Adrenal gland (tissue), 19 donors: ENCODE data around the gene ZBTB7C. TPM values are rescaled to one million over a fixed set of nuclear protein-coding genes. Genes with fewer than 3 reads are reported as not detected.

Source experiments
- DNase-seq, 7 donors: peaks; one replicate each; pipeline ENCODE4 v3.0.0-alpha.2; 2019 to 2020
- H3K27ac ChIP-seq, 5 donors: fragments of 200-600 bp; sonication (generic) in 4 of 5; 1 replicate in 3 of 5; 2 replicates in 2 of 5; pipeline versions ENCODE4 v1.5.1 to v1.8.0; 2016 to 2020; ENCODE audit warnings: mild to moderate bottlenecking in 1 of 5
- H3K27me3 ChIP-seq: fragments of 200-600 bp; 2 replicates; pipeline ENCODE4 v1.8.0; 2021
- H3K36me3 ChIP-seq, 2 donors: fragments of 200-600 bp; replicated peaks in 1 of 2; 1 replicate in 1 of 2; 2 replicates in 1 of 2; pipeline versions ENCODE4 v1.5.1 to v1.8.0; 2018 to 2022
- H3K4me1 ChIP-seq, 2 donors: fragments of 200-600 bp; replicated peaks in 1 of 2; 1 replicate in 1 of 2; 2 replicates in 1 of 2; pipeline versions ENCODE4 v1.5.1 to v1.8.0; 2018 to 2021
- H3K4me3 ChIP-seq, 4 donors: fragments of 200-600 bp; sonication (generic) in 3 of 4; one replicate each; pipeline ENCODE4 v1.5.1; 2016 to 2018
- H3K9me3 ChIP-seq, 3 donors: fragments of 200-600 bp; sonication (generic) in 1 of 3; replicated peaks in 1 of 3; 1 replicate in 2 of 3; 2 replicates in 1 of 3; pipeline versions ENCODE4 v1.5.1 to v1.8.0; 2016 to 2021
- POLR2A ChIP-seq, 2 donors: fragments of 450-650 bp; IDR thresholded peaks; one replicate each; pipeline ENCODE4 v1.6.1; 2017; ENCODE audit warnings: antibody characterized with exemption in 2 of 2, mild to moderate bottlenecking in 2 of 2, moderate library complexity in 1 of 2
- WGBS, 4 donors: extraction: QIAGEN DNeasy Blood & Tissue Kit in 2 of 4; methylation state at CpG; one replicate each; pipeline versions ENCODE4 v1.1.5 to v1.1.7; 2013 to 2017; 5-methylcytosine and 5-hydroxymethylcytosine counted together
- intact Hi-C, 2 donors: fragments of 100-400 bp; cut with DNase I; formaldehyde crosslinking; loops; one replicate each; pipeline versions ENCODE4 v1.14.1 to v1.15.0; 2022 to 2023
- long read RNA-seq, 10 donors: library from polyadenylated mRNA in 3 of 10; unstranded in 2 of 10; stranded (forward) in 1 of 10; transcript quantifications; one replicate each; pipeline ENCODE4 v2.0.0 and lab custom pipeline, GENCODE V29; 2021 to 2026
- polyA plus RNA-seq, 3 donors: library from polyadenylated mRNA; stranded (reverse); fragments of 200-250 nt in 2 of 3; fragments of 350-450 nt in 1 of 3; fragmentation: Illumina TruSeq in 1 of 3; extraction: RNeasy Lipid Tissue Mini Kit (QIAGEN cat#74804) in 1 of 3; gene quantifications; one replicate each; pipeline ENCODE4 v1.2.3, GENCODE V29; 2013 to 2014
- total RNA-seq, 9 donors: library from RNA; depleted of rRNA in 4 of 9; stranded (reverse); fragments of >200 nt in 4 of 9; fragments of 120-200 nt in 1 of 9; fragmentation: NEBNext Ultra II Directional in 1 of 9; extraction: Animal tissue kit (Norgen Biotek cat#: 25700) in 1 of 9; gene quantifications; one replicate each; pipeline versions ENCODE4 v1.1.0 to v1.2.4, GENCODE V29; 2013 to 2023
- TF ChIP-seq, protein P1 (sequence below), 6 experiments: fragments of 450-650 bp in 4 of 6; fragments of 200-600 bp in 2 of 6; sonication (generic) in 1 of 6; IDR thresholded peaks; 1 replicate in 5 of 6; 2 replicates in 1 of 6; pipeline versions ENCODE4 v1.5.1 to v1.8.0; 2016 to 2021; ENCODE audit warnings: antibody characterized with exemption in 6 of 6, mild to moderate bottlenecking in 2 of 6, moderate library complexity in 1 of 6
- donor health status: healthy with polysubstance abuse.
- donor health status: Bipolar disorder and iron deficiency.
- donor health status: DM: yes; HTN: yes; CAD: no.
- donor health status: DM: no; HTN: no; CAD: no.
- donor health status: DM: no; HTN: no; CAD: no.
- donor health status: DM: yes; HTN: yes; CAD: no.

The ZBTB7C gene
- total RNA-seq = 10 to 100 TPM; 21.6 to 42.8 (median 29.2) TPM
- polyA plus RNA-seq = 10 to 100 TPM in 1 of 3 donors, 1 to 10 TPM in 2; 5.2 to 22.6 (median 6.0) TPM
- long read RNA-seq, donor 1 = 0 reads
- long read RNA-seq, donor 2, full-length matches to known transcripts = 2 of 2 reads
- long read RNA-seq, donor 2, partial matches to known transcripts = 0 of 2 reads
- long read RNA-seq, donor 2, other reads (novel, unspliced or antisense) = 0 of 2 reads
- long read RNA-seq, donor 3 = 0 reads
- long read RNA-seq, donor 4, partial matches to known transcripts = 1 of 12 reads
- long read RNA-seq, donor 4, other reads (novel, unspliced or antisense) = 11 of 12 reads
- long read RNA-seq, donor 5, full-length matches to known transcripts = 1 of 10 reads
- long read RNA-seq, donor 5, partial matches to known transcripts = 1 of 10 reads
- long read RNA-seq, donor 5, other reads (novel, unspliced or antisense) = 8 of 10 reads
- long read RNA-seq, donor 6, partial matches to known transcripts = 0 of 6 reads
- long read RNA-seq, donor 6, other reads (novel, unspliced or antisense) = 6 of 6 reads
- long read RNA-seq, donor 7 = 0 reads
- long read RNA-seq, donor 8, full-length matches to known transcripts = 2 of 2 reads
- long read RNA-seq, donor 8, partial matches to known transcripts = 0 of 2 reads
- long read RNA-seq, donor 8, other reads (novel, unspliced or antisense) = 0 of 2 reads
- long read RNA-seq, donor 9 = 0 reads
- long read RNA-seq, donor 10, full-length matches to known transcripts = 1 of 1 reads
- long read RNA-seq, donor 10, partial matches to known transcripts = 0 of 1 reads
- long read RNA-seq, donor 10, other reads (novel, unspliced or antisense) = 0 of 1 reads

DNA sequence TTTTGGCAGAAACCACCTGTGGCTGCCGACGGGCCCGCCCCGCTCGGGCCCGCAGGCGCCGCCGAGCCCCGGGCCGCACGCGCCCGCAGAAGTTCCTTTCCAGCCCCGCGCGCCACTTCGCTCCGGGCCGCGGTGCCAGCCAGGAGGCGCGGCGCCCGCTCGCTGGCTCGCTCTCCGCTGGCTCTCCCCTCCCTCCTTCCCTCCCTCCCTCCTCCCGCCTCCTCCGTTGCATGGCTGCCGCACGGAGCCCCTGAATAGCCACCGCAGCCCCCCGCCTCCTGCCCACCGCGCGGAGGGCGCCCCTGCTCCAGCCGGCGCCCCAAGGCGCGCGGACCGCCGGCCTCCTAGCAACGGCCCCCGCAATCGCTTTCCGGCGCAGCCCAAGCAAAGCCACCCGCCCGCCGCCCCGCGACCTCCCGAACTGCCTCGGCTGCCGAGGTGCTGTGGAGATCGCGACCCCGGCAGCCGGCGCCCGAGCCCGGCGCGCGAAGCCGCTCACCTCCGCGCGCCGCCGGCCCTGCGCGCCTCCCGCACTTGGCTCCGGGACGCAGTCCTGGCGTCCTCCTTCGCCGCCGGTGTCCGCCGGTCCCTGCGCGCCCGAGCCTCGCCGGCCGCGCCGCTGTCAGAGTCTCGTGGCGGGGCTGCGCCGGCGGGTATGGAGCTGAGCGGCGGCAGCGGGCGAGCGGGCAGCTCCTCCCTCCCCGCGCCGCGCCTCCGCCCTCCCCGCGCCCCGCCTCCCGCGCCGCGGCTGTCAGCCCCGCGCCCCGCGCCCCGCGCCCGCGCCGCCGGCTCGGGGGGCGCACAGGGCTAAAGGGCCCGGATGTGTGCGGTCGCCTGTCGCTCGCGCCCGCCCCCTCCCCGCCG is at the start of gene ZBTB7C:
Gene ZBTB7C (minus strand): TSS at position 657 of the 864 bp plus-strand sequence.
- peaks cover 19 to 37% of the 10 kb centered on the region in 2 donors for H3K4me1 ChIP-seq
- peak within 1 kb of the TSS; percentile 37 to 91 (median 73) for H3K4me3 ChIP-seq
- H3K27ac ChIP-seq = peak within 1 kb of the TSS; percentile 56 to 94 (median 90)
- H3K9me3 ChIP-seq = no peaks in the 10 kb centered on the region
- WGBS, 4 donors = 0 to 1% (median 1%) methylated on average over 11 to 132 of the region's 136 CpGs
- H3K27me3 ChIP-seq = no peaks in the 10 kb centered on the region
- DNase-seq = peak; percentile 46 to 70 (median 67)
- intact Hi-C loops = loop anchor here in 1 of 2 donors (10.0 kb wide), 1 partner anchor 64 kb away; no protein-coding TSS in a partner anchor
- no peaks in the 10 kb centered on the region for H3K36me3 ChIP-seq
- TF ChIP-seq, protein P1, sequence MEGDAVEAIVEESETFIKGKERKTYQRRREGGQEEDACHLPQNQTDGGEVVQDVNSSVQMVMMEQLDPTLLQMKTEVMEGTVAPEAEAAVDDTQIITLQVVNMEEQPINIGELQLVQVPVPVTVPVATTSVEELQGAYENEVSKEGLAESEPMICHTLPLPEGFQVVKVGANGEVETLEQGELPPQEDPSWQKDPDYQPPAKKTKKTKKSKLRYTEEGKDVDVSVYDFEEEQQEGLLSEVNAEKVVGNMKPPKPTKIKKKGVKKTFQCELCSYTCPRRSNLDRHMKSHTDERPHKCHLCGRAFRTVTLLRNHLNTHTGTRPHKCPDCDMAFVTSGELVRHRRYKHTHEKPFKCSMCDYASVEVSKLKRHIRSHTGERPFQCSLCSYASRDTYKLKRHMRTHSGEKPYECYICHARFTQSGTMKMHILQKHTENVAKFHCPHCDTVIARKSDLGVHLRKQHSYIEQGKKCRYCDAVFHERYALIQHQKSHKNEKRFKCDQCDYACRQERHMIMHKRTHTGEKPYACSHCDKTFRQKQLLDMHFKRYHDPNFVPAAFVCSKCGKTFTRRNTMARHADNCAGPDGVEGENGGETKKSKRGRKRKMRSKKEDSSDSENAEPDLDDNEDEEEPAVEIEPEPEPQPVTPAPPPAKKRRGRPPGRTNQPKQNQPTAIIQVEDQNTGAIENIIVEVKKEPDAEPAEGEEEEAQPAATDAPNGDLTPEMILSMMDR (IDR thresholded peaks at IDR 0.05) = no peak
- TF ChIP-seq POLR2A (IDR thresholded peaks at IDR 0.05) = peak in 1 of 2 donors; percentile 51

DNA sequence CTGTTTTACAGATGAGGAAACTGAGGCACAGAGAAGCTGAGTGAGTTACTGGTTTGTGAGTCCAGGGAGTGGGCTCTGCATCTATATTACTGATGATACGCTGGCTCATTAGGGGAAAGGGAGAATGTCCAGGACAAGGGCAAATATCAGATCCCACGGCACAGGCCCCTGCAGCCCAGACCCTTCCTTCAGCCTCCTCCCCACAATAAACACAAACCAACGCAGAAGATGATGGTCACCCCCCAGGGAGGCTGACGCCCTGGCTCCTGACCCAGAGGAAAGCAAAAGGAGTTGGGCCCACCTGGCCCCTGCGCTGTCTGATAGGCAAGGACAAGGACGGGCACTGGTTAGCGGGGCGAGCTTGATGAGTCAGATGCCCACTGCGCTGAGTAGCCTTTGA is 47.7 kb upstream of the ZBTB7C start:
- DNase-seq = no peak
- no peak overlapping the region for H3K27ac ChIP-seq
- no peak overlapping the region for H3K4me3 ChIP-seq
- intact Hi-C loops = no loop called here
- no peak for TF ChIP-seq POLR2A (IDR thresholded peaks at IDR 0.05)
- TF ChIP-seq, protein P1 (IDR thresholded peaks at IDR 0.05) = no peak
- no peaks in the 10 kb centered on the region for H3K9me3 ChIP-seq
- no peaks in the 10 kb centered on the region for H3K36me3 ChIP-seq
- H3K4me1 ChIP-seq = peaks cover 12 to 22% of the 10 kb centered on the region in 2 donors
- 91 to 100% (median 93%) methylated on average over 9 of the region's 9 CpGs for WGBS, 4 donors
- H3K27me3 ChIP-seq = no peaks in the 10 kb centered on the region

DNA sequence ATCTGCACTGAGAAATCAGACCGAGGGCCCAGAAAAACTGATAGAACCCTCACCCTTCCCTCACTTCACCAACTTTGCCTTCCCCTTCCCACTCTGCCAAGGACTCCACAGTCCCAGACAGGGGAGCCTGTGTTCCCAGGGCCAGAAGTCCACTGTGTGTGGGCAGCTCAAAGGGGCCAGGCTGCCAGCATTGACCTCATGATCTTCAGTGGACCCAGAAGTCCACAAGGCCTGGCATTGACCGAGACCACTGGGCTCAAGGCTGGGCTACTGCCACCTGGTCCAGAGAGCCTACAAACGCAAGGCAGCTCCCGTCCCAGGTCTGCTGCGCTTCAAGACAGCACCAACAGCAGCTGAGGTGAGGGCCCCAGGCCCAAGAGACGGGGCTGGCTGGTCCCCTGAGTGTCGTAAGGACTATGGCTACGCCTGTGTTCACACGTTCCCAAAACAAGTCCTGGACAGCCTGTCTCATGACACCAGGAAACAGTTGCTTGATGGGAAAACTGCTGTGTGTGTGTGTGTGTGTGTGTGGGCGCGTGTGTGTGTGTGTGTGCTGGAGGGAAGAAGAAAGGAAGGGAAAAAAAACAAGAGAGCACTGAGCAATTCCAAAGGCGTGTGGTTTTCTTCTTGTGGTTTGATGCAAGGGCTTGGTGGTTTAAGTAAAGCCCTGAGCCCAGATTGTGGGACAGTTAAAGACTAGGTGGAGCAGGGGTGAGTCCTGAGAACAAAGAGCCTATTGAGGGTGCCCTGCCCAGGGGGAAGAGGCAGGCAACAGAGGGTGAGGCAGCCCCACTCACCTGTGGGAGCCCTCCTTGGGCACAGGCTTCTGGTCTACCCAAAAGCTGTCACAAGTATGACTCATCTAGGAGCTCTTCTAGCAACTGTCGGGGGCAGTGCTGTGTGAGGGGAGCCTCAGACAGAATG is 46.6 kb upstream of the ZBTB7C start:
- no peaks in the 10 kb centered on the region for H3K27me3 ChIP-seq
- DNase-seq = no peak
- no peak overlapping the region for H3K27ac ChIP-seq
- no peaks in the 10 kb centered on the region for H3K36me3 ChIP-seq
- TF ChIP-seq POLR2A (IDR thresholded peaks at IDR 0.05) = no peak
- TF ChIP-seq, protein P1 (IDR thresholded peaks at IDR 0.05) = no peak
- intact Hi-C loops = no loop called here
- no peaks in the 10 kb centered on the region for H3K9me3 ChIP-seq
- no peak overlapping the region for H3K4me3 ChIP-seq
- 67 to 76% (median 70%) methylated on average over 8 to 13 of the region's 13 CpGs for WGBS, 4 donors
- H3K4me1 ChIP-seq = peaks cover 12 to 16% of the 10 kb centered on the region in 2 donors
